Breast epithelium (tissue), 3 donors: ENCODE data around the gene TMEM158.

Experiments
- CTCF ChIP-seq, 3 donors: fragments of 450-650 bp; IDR thresholded peaks; one replicate each; pipeline ENCODE4 v1.5.1; 2016 to 2017; ENCODE audit warnings: antibody characterized with exemption in 3 of 3, mild to moderate bottlenecking in 3 of 3, moderate library complexity in 3 of 3
- POLR2A ChIP-seq: fragments of 450-650 bp; IDR thresholded peaks from one replicate; pipeline ENCODE4 v1.6.1; 2016; ENCODE audit warnings: antibody characterized with exemption, mild to moderate bottlenecking, moderate library complexity
- POLR2AphosphoS5 ChIP-seq, 3 donors: sonication (generic); formaldehyde crosslinking; IDR thresholded peaks; one replicate each; pipeline ENCODE4 v1.6.1; 2017; ENCODE audit warnings: antibody characterized with exemption in 3 of 3

GRCh38 chr3:45269952-45270351, 43.9 kb upstream of the TMEM158 start:
- no peak for TF ChIP-seq POLR2A
- TF ChIP-seq POLR2AphosphoS5 (IDR thresholded peaks at IDR 0.05): no peak
- TF ChIP-seq CTCF (IDR thresholded peaks at IDR 0.05): no peak
